B cell (primary cell): ENCODE measurements around the gene PARP3. TPM values are rescaled to one million over a fixed set of nuclear protein-coding genes. Genes with fewer than 3 reads are reported as not detected.
A peak's percentile ranks its signal among the peaks of the same experiment; 100 is the strongest.

Source experiments
- ATAC-seq: fragments of 200-7000 bp; cut with Tn5 transposase; one replicate; pipeline ENCODE4 v1.10.0; 2021; ENCODE audit warnings: low read depth, mild to moderate bottlenecking, moderate number of reproducible peaks, moderate library complexity
- CTCF ChIA-PET: fragments of 350-600 bp; sonication (Branson Sonifier 250); formaldehyde crosslinking; loops from one replicate; lab custom pipeline; 2021; ENCODE audit warnings: antibody characterized with exemption, inconsistent platforms; lab: Charles Lee
- POLR2A ChIA-PET: fragments of 350-600 bp; sonication (Branson Sonifier 250); formaldehyde crosslinking; loops from one replicate; lab custom pipeline; 2021; ENCODE audit warnings: antibody characterized with exemption; lab: Charles Lee
- DNase-seq: peaks from one replicate; pipeline ENCODE4 v3.0.0; 2013
- H2AFZ ChIP-seq: 2 replicates; pipeline ENCODE4 v1.6.1; 2012; ENCODE audit warnings: mild to moderate bottlenecking, low read depth, low read length; ENCODE audit not compliant: insufficient read depth, poor library complexity, severe bottlenecking
- H3K27ac ChIP-seq, 2 donors: 1 replicate in 1 of 2; 2 replicates in 1 of 2; pipeline ENCODE4 v1.5.1; 2012 to 2013; ENCODE audit warnings: low read length in 2 of 2, mild to moderate bottlenecking in 2 of 2, moderate library complexity in 1 of 2
- H3K27me3 ChIP-seq, 4 experiments: fragments of 200-600 bp in 1 of 4; sonication (generic) in 1 of 4; replicated peaks in 1 of 4; 1 replicate in 2 of 4; 2 replicates in 2 of 4; pipeline versions ENCODE4 v1.6.1 to v1.7.0; 2013 to 2016; ENCODE audit warnings: low read length in 3 of 4, mild to moderate bottlenecking in 2 of 4, mixed read lengths in 1 of 4, moderate library complexity in 1 of 4; ENCODE audit not compliant: insufficient read depth in 4 of 4, control insufficient read depth in 3 of 4; ENCODE audit errors: control extremely low read depth in 1 of 4
- H3K36me3 ChIP-seq, 2 experiments: replicated peaks in 1 of 2; 1 replicate in 1 of 2; 2 replicates in 1 of 2; pipeline versions ENCODE4 v1.6.1 to v1.7.1; 2013; ENCODE audit warnings: low read length in 1 of 2; ENCODE audit not compliant: insufficient read depth in 2 of 2, control insufficient read depth in 1 of 2; ENCODE audit errors: control extremely low read depth in 1 of 2, extremely low read depth in 1 of 2
- H3K4me1 ChIP-seq, 2 donors: fragments of 200-600 bp in 1 of 2; sonication (generic) in 1 of 2; 1 replicate in 1 of 2; 2 replicates in 1 of 2; pipeline versions ENCODE4 v1.5.1 to v1.6.1; 2013 to 2017; ENCODE audit warnings: low read length in 2 of 2; ENCODE audit not compliant: control insufficient read depth in 2 of 2, insufficient read depth in 2 of 2
- H3K4me2 ChIP-seq: replicated peaks from 2 replicates; pipeline ENCODE3; 2012; ENCODE audit warnings: mild to moderate bottlenecking, low read depth, low read length; ENCODE audit not compliant: poor library complexity, severe bottlenecking
- H3K4me3 ChIP-seq, 5 experiments: fragments of 200-600 bp in 1 of 5; sonication (generic) in 1 of 5; 1 replicate in 3 of 5; 2 replicates in 2 of 5; pipeline versions ENCODE4 v1.5.1 to v1.7.0; 2011 to 2016; ENCODE audit warnings: low read length in 4 of 5, mild to moderate bottlenecking in 4 of 5, low read depth in 2 of 5, control low read depth in 1 of 5, moderate library complexity in 1 of 5; ENCODE audit not compliant: insufficient read depth in 1 of 5; ENCODE audit errors: control extremely low read depth in 1 of 5, extremely low read depth in 1 of 5
- H3K79me2 ChIP-seq: fragments of 200-600 bp; sonication (generic); one replicate; pipeline ENCODE4 v1.6.0; 2016; ENCODE audit warnings: low read length; ENCODE audit not compliant: control insufficient read depth, insufficient read depth
- H3K9ac ChIP-seq: fragments of 200-600 bp; sonication (generic); 2 replicates; pipeline ENCODE4 v1.6.1; 2017; ENCODE audit warnings: mild to moderate bottlenecking, low read length, moderate library complexity
- H3K9me3 ChIP-seq, 3 donors: one replicate each; pipeline versions ENCODE4 v1.6.1 to v1.7.1; 2013; ENCODE audit warnings: low read length in 2 of 3; ENCODE audit not compliant: control insufficient read depth in 2 of 3, insufficient read depth in 1 of 3; ENCODE audit errors: control extremely low read depth in 1 of 3
- H4K20me1 ChIP-seq: 2 replicates; pipeline ENCODE4 v1.6.0; 2012; ENCODE audit warnings: mild to moderate bottlenecking, low read length; ENCODE audit not compliant: insufficient read depth, control insufficient read depth, poor library complexity, severe bottlenecking
- H3K27ac Mint-ChIP-seq: one replicate; pipeline ENCODE4 v1.8.0; 2021; ENCODE audit warnings: mixed read lengths
- H3K27me3 Mint-ChIP-seq: one replicate; pipeline ENCODE4 v1.8.0; 2021; ENCODE audit warnings: mixed read lengths
- H3K4me1 Mint-ChIP-seq: one replicate; pipeline ENCODE4 v1.8.0; 2021; ENCODE audit warnings: mixed read lengths
- H3K4me3 Mint-ChIP-seq: one replicate; pipeline ENCODE4 v1.8.0; 2021; ENCODE audit warnings: mixed read lengths
- H3K9me3 Mint-ChIP-seq: one replicate; pipeline ENCODE4 v1.8.0; 2022; ENCODE audit warnings: mixed read lengths; ENCODE audit not compliant: insufficient read depth
- CTCF ChIP-seq: fragments of 200-600 bp; IDR thresholded peaks from one replicate; pipeline ENCODE4 v1.8.0; 2022; ENCODE audit warnings: antibody characterized with exemption, mild to moderate bottlenecking
- EZH2 ChIP-seq: IDR thresholded peaks from 2 replicates; pipeline ENCODE4 v1.6.1; 2012; ENCODE audit warnings: borderline replicate concordance, low read depth, mild to moderate bottlenecking, moderate library complexity, low read length; ENCODE audit not compliant: insufficient read depth, poor library complexity, severe bottlenecking
- WGBS: methylation state at CpG from one replicate; pipeline ENCODE4 v1.1.5; 2013; ENCODE audit warnings: missing lambda C conversion rate; ENCODE audit not compliant: insufficient coverage; 5-methylcytosine and 5-hydroxymethylcytosine counted together
- intact Hi-C: fragments of 100-400 bp; cut with micrococcal nuclease; formaldehyde crosslinking; loops from one replicate; pipeline ENCODE4 v1.10.0; 2022
- polyA plus RNA-seq: library from polyadenylated mRNA; depleted of rRNA; stranded (reverse); fragments of >200 nt; gene quantifications from 2 replicates; pipeline ENCODE4 v1.2.3, GENCODE V29; 2012
- total RNA-seq, 2 donors: library from RNA; stranded (reverse); fragments of 120-200 nt in 1 of 2; gene quantifications; 1 replicate in 1 of 2; 2 replicates in 1 of 2; pipeline versions ENCODE4 v1.2.3 to v1.2.4, GENCODE V29; 2013 to 2022

The PARP3 gene
- total and polyA plus RNA-seq, 2 donors (not counting 1 experiment from before 2014, with no cell fraction given) = 17.7 to 29.7 TPM

- Histone ChIP-seq H3K27me3 (no peaks in the 10 kb centered on the region), H3K9me3 (no peaks in the 10 kb centered on the region), H3K27ac (peak within 1 kb of the TSS; percentile 87 to 91), H3K4me3 (peak within 1 kb of the TSS; percentile 89 to 99 (median 94)), H3K79me2 (peaks cover 17% of the 10 kb centered on the region), H4K20me1 (peaks cover 37% of the 10 kb centered on the region), H3K9ac (peak within 1 kb of the TSS; percentile 90), H2AFZ (peak within 1 kb of the TSS; percentile 96), H3K4me1 (peaks cover 13 to 19% of the 10 kb centered on the region in 2 donors), H3K4me2 (peak within 1 kb of the TSS; percentile 88), H3K36me3 (peaks cover 0 to 26% of the 10 kb centered on the region in 2 experiments)
- H3K4me3 Mint-ChIP-seq = peak within 1 kb of the TSS; percentile 100
- peaks cover 6% of the 10 kb centered on the region for H3K27me3 Mint-ChIP-seq
- peak; percentile 98 for ATAC-seq
- WGBS = 0% methylated on average over 33 of the region's 40 CpGs
- peak; percentile 95 for DNase-seq
- intact Hi-C loops = loop anchor here (1.0 to 5.0 kb wide), 7 partner anchors 12 to 541 kb away; partner anchors contain the start of genes ABHD14A, ABHD14B, ACY1 and PARP3
- peaks cover 33% of the 10 kb centered on the region for H3K4me1 Mint-ChIP-seq
- POLR2A ChIA-PET = interaction anchor here (0.6 to 2.5 kb wide), 11 partner anchors 9 to 537 kb away, joined by 3 to 25 read pairs (median 4); partner anchors contain the start of genes ABHD14B, ACY1, DUSP7 and PARP3
- H3K27ac Mint-ChIP-seq = peak within 1 kb of the TSS; percentile 100
- no peak for TF ChIP-seq CTCF
- TF ChIP-seq EZH2 = no peak
- H3K9me3 Mint-ChIP-seq = no peaks in the 10 kb centered on the region
- CTCF ChIA-PET = interaction anchor here (0.6 to 2.7 kb wide), 18 partner anchors 12 to 1427 kb away, joined by 3 to 25 read pairs (median 4); partner anchors contain the start of genes ABHD14A, ABHD14B, ACY1 and DUSP7
These were observed 53.4 kb downstream of the PARP3 start, which contains the start of gene RPL29 for GRCh38 chr3:51995346-51996163. Gene RPL29 (minus strand): TSS chr3:51995895. CDS start chr3:51995461, 434 bp downstream.
